Activated B cell treated with CpG ODN at 0.5 μM for 24 hours (primary cell): Measurements from ENCODE around the gene B4GALNT2. TPM values are rescaled to one million over a fixed set of nuclear protein-coding genes. Genes with fewer than 3 reads are reported as not detected.
"Not testable (repeated sequence)": the region's sequence is repeated elsewhere in the genome, so short reads cannot be mapped to it uniquely, and the experiment has no call there.

Experiments used
- ATAC-seq: fragments of 200-7000 bp; cut with Tn5 transposase; one replicate; pipeline ENCODE4 v1.10.0; 2021; ENCODE audit warnings: low read depth, mild to moderate bottlenecking, moderate library complexity
- CTCF ChIA-PET: fragments of 350-600 bp; sonication (Branson Sonifier 250); formaldehyde crosslinking; loops from one replicate; lab custom pipeline; 2021; ENCODE audit warnings: antibody characterized with exemption; lab: Charles Lee
- POLR2A ChIA-PET: fragments of 350-600 bp; sonication (Branson Sonifier 250); formaldehyde crosslinking; loops from one replicate; lab custom pipeline; 2021; ENCODE audit warnings: antibody characterized with exemption; lab: Charles Lee
- DNase-seq: peaks from one replicate; pipeline ENCODE4 v3.0.0; 2022
- H3K27ac Mint-ChIP-seq: one replicate; pipeline ENCODE4 v1.8.0; 2020; ENCODE audit warnings: mixed read lengths
- H3K27me3 Mint-ChIP-seq: one replicate; pipeline ENCODE4 v1.8.0; 2021; ENCODE audit warnings: mixed read lengths
- H3K36me3 Mint-ChIP-seq: one replicate; pipeline ENCODE4 v1.8.0; 2021; ENCODE audit warnings: low read depth, mixed read lengths
- H3K4me1 Mint-ChIP-seq: one replicate; pipeline ENCODE4 v1.8.0; 2021; ENCODE audit warnings: mixed read lengths
- H3K4me3 Mint-ChIP-seq: one replicate; pipeline ENCODE4 v1.8.0; 2020; ENCODE audit warnings: mild to moderate bottlenecking, mixed read lengths
- H3K9me3 Mint-ChIP-seq: one replicate; pipeline ENCODE4 v1.8.0; 2020; ENCODE audit warnings: mixed read lengths
- CTCF ChIP-seq: fragments of 200-600 bp; IDR thresholded peaks from one replicate; pipeline ENCODE4 v1.8.0; 2022; ENCODE audit warnings: antibody characterized with exemption, mild to moderate bottlenecking
- intact Hi-C: fragments of 100-400 bp; cut with micrococcal nuclease; formaldehyde crosslinking; loops from one replicate; pipeline ENCODE4 v1.15.1; 2024
- total RNA-seq: library from RNA; stranded (reverse); gene quantifications from 2 replicates; pipeline ENCODE4 v1.2.3, GENCODE V29; 2022

Gene B4GALNT2
- total RNA-seq, 1 donor from 2014 or later: 0.09 TPM

GRCh38 chr17:49180998-49181635 lies 48.5 kb downstream of the B4GALNT2 start:
- peaks cover 4% of the 10 kb centered on the region for H3K4me1 Mint-ChIP-seq
- no peak for TF ChIP-seq CTCF
- H3K36me3 Mint-ChIP-seq: no peaks in the 10 kb centered on the region
- no peaks in the 10 kb centered on the region for H3K27me3 Mint-ChIP-seq
- no peak overlapping the region for H3K4me3 Mint-ChIP-seq
- H3K27ac Mint-ChIP-seq: no peak overlapping the region
- H3K9me3 Mint-ChIP-seq: peaks cover 13% of the 10 kb centered on the region
- ATAC-seq (no peak), DNase-seq (no peak)
- POLR2A ChIA-PET: interaction anchor here (1.6 to 1.7 kb wide), 2 partner anchors 11 to 49 kb away, joined by 6 to 8 read pairs; no protein-coding TSS in a partner anchor
- CTCF ChIA-PET: interaction anchor here (0.8 to 9.0 kb wide), 16 partner anchors 7 to 210 kb away, joined by 3 to 197 read pairs (median 6); partner anchors contain the start of genes ABI3, GNGT2 and PHOSPHO1
- intact Hi-C loops: loop anchor here (1.0 kb wide), 5 partner anchors 11 to 109 kb away; partner anchors contain the start of genes ABI3 and GNGT2

DNA sequence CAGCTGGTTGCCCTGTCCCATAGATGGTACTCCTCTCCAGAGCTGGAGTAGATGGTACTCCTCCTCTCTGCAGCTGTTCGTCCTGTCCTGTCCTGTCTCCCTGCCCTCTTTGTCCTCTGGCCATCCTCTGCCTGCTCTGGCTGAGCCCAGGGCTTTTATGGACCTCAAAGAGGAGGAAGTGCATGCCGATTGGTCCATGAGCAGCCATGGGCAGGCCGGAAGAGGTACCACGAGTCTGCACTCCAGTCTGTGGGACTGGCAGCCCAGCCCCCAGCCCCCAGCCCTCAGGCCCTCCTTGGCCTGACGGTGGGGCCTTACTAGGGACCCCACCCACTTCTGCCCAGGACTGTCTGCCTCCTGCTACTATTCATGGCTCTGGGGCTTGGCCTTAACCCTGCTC lies 50.8 kb downstream of the B4GALNT2 start:
- DNase-seq: no peak
- no peak for TF ChIP-seq CTCF
- no peak overlapping the region for H3K4me3 Mint-ChIP-seq
- H3K36me3 Mint-ChIP-seq: no peaks in the 10 kb centered on the region
- ChIA-PET CTCF (interaction anchor here (1.2 to 9.0 kb wide), 2 partner anchors 44 to 49 kb away, joined by 3 to 197 read pairs; partner anchors contain the start of gene PHOSPHO1), POLR2A (interaction anchor here (0.6 kb wide), 2 partner anchors 44 to 206 kb away, joined by 3 to 4 read pairs; no protein-coding TSS in a partner anchor)
- intact Hi-C loops: no loop called here
- H3K27ac Mint-ChIP-seq: no peak overlapping the region
- no peaks in the 10 kb centered on the region for H3K27me3 Mint-ChIP-seq
- no peak for ATAC-seq
- H3K4me1 Mint-ChIP-seq: peaks cover 4% of the 10 kb centered on the region
- peaks cover 6% of the 10 kb centered on the region for H3K9me3 Mint-ChIP-seq

DNA sequence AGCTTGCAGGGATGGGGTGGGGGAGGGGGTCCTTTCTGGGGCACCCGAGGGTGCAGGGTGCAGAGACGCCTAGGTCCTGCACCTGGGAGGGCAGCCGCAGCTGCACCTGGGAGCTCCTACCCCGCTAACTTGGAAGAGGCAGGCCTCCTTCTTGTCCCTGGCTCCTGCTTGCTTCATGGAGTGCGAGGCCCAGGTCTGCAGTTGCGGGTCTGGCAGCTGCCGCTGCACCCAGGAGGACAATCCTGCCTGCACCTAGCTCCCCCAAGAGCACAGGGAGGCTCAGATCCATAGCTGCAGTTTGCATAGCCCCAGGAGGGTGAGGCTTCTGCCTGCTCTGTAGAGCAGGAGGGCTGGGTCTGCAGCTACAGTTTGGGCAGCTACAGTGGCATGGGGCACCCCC lies 51.2 kb downstream of the B4GALNT2 start:
- H3K4me3 Mint-ChIP-seq: no peak overlapping the region
- no peaks in the 10 kb centered on the region for H3K27me3 Mint-ChIP-seq
- DNase-seq: no peak
- ChIA-PET CTCF (interaction anchor here (1.2 to 9.0 kb wide), 2 partner anchors 43 to 49 kb away, joined by 3 to 197 read pairs; partner anchors contain the start of gene PHOSPHO1), POLR2A (interaction anchor here (0.6 kb wide), 2 partner anchors 44 to 205 kb away, joined by 3 to 4 read pairs; no protein-coding TSS in a partner anchor)
- intact Hi-C loops: no loop called here
- no peak overlapping the region for H3K27ac Mint-ChIP-seq
- H3K4me1 Mint-ChIP-seq: peaks cover 4% of the 10 kb centered on the region
- H3K9me3 Mint-ChIP-seq: peaks cover 6% of the 10 kb centered on the region
- ATAC-seq: no peak
- no peak for TF ChIP-seq CTCF
- H3K36me3 Mint-ChIP-seq: no peaks in the 10 kb centered on the region

DNA sequence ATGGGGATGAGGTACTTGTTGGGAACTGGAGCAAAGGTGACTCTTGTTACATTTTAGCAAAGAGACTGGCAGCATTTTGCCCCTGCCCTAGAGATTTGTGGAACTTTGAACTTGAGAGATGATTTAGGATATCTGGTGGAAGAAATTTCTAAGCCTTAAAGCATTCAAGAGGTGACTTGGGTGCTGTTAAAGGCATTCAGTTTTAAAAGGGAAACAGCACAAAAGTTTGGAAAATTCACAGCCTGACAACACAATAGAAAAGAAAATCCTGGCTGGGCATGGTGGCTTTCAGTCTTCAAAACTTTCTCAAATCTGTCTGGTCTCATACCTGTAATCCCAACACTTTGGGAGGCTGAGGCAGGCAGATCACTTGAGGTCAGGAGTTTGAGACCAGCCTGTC lies 52.0 kb downstream of the B4GALNT2 start:
- H3K4me1 Mint-ChIP-seq, H3K27ac Mint-ChIP-seq, POLR2A ChIA-PET, intact Hi-C loops, H3K27me3 Mint-ChIP-seq, H3K36me3 Mint-ChIP-seq, H3K4me3 Mint-ChIP-seq, DNase-seq, H3K9me3 Mint-ChIP-seq, CTCF ChIA-PET, ATAC-seq: not testable (repeated sequence)

DNA sequence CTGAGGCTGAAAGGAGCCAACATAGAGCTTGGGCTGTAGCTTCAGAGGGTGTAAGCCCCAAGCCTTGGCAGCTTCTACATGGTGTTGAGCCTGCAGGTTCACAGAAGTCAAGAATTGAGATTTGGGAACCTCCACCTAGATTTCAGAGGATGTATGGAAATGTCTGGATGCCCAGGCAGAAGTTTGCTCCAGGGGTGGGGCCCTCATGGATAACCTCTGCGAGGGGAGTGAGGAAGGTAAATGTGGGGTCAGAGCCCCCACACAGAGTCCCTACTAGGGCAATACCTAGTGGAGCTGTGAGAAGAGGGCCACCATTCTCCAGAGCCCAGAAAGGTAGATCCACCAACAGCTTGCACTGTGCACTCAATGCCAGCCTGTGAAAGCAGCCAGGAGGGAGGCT lies 52.8 kb downstream of the B4GALNT2 start:
- H3K4me1 Mint-ChIP-seq, POLR2A ChIA-PET, H3K9me3 Mint-ChIP-seq, ATAC-seq, H3K36me3 Mint-ChIP-seq, H3K4me3 Mint-ChIP-seq, H3K27ac Mint-ChIP-seq, H3K27me3 Mint-ChIP-seq, DNase-seq, intact Hi-C loops: not testable (repeated sequence)
- CTCF ChIA-PET: interaction anchor here (1.5 kb wide), 1 partner anchor 41 kb away, joined by 6 read pairs; no protein-coding TSS in a partner anchor

GRCh38 chr17:49187301-49187700 lies 54.7 kb downstream of the B4GALNT2 start:
- H3K36me3 Mint-ChIP-seq: peaks cover 7% of the 10 kb centered on the region
- H3K4me3 Mint-ChIP-seq: no peak overlapping the region
- no peak overlapping the region for H3K27ac Mint-ChIP-seq
- no peak for DNase-seq
- no peak for TF ChIP-seq CTCF
- CTCF ChIA-PET: interaction anchor here (0.6 kb wide), 1 partner anchor 41 kb away, joined by 3 read pairs; no protein-coding TSS in a partner anchor
- intact Hi-C loops: no loop called here
- POLR2A ChIA-PET: no interaction called here
- H3K27me3 Mint-ChIP-seq: no peaks in the 10 kb centered on the region
- peaks cover 5% of the 10 kb centered on the region for H3K4me1 Mint-ChIP-seq
- no peak for ATAC-seq
- peaks cover 6% of the 10 kb centered on the region for H3K9me3 Mint-ChIP-seq
